Uterus (tissue), 2 donors: ENCODE results near the gene PHF1.

Source experiments
- POLR2A ChIP-seq, 2 donors: fragments of 450-650 bp; IDR thresholded peaks; one replicate each; pipeline ENCODE4 v1.6.1; 2016; ENCODE audit warnings: antibody characterized with exemption in 2 of 2, mild to moderate bottlenecking in 1 of 2, moderate library complexity in 1 of 2
- TF ChIP-seq, protein P1 (sequence below), 4 experiments: fragments of 200-600 bp in 2 of 4; fragments of 450-650 bp in 2 of 4; sonication (generic) in 2 of 4; IDR thresholded peaks; one replicate each; pipeline ENCODE4 v1.5.1; 2016 to 2019; ENCODE audit warnings: antibody characterized with exemption in 4 of 4, mild to moderate bottlenecking in 2 of 4, moderate library complexity in 1 of 4

GRCh38 chr6:33415831-33416230 lies 5.0 kb downstream of the PHF1 start:
- TF ChIP-seq, protein P1, sequence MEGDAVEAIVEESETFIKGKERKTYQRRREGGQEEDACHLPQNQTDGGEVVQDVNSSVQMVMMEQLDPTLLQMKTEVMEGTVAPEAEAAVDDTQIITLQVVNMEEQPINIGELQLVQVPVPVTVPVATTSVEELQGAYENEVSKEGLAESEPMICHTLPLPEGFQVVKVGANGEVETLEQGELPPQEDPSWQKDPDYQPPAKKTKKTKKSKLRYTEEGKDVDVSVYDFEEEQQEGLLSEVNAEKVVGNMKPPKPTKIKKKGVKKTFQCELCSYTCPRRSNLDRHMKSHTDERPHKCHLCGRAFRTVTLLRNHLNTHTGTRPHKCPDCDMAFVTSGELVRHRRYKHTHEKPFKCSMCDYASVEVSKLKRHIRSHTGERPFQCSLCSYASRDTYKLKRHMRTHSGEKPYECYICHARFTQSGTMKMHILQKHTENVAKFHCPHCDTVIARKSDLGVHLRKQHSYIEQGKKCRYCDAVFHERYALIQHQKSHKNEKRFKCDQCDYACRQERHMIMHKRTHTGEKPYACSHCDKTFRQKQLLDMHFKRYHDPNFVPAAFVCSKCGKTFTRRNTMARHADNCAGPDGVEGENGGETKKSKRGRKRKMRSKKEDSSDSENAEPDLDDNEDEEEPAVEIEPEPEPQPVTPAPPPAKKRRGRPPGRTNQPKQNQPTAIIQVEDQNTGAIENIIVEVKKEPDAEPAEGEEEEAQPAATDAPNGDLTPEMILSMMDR (IDR thresholded peaks at IDR 0.05) = no peak
- no peak for TF ChIP-seq POLR2A (IDR thresholded peaks at IDR 0.05)
